HL-60 (cell line): ENCODE results near the gene ROBO1.

ENCODE experiments used
- DNase-seq, 2 experiments: peaks; one replicate each; pipeline ENCODE4 v3.0.0-alpha.2; 2010 to 2020; ENCODE audit warnings: low read depth in 1 of 2, low spot score in 1 of 2
- H3K27ac ChIP-seq: fragments of 250-450 bp; sonication (Bioruptor Pico); replicated peaks from 2 replicates; pipeline ENCODE4 v1.5.1; 2020; ENCODE audit warnings: mild to moderate bottlenecking, moderate library complexity
- H3K27me3 ChIP-seq: fragments of 250-450 bp; sonication (Bioruptor Pico); 2 replicates; pipeline ENCODE4 v1.5.1; 2021; ENCODE audit warnings: mild to moderate bottlenecking, moderate library complexity; ENCODE audit not compliant: insufficient read depth, poor library complexity, severe bottlenecking
- H3K4me3 ChIP-seq: replicated peaks from 2 replicates; pipeline ENCODE4 v1.5.1; 2011; ENCODE audit warnings: mild to moderate bottlenecking, control low read depth, low read length; ENCODE audit not compliant: insufficient read depth
- GABPA ChIP-seq: IDR thresholded peaks from 2 replicates; pipeline ENCODE4 v1.6.1; 2012; ENCODE audit warnings: low read depth
- POLR2AphosphoS5 ChIP-seq: IDR thresholded peaks from 2 replicates; pipeline ENCODE4 v1.6.1; 2012; ENCODE audit warnings: low read depth
- REST ChIP-seq: IDR thresholded peaks from 2 replicates; pipeline ENCODE4 v1.6.1; 2012; ENCODE audit warnings: low read depth; ENCODE audit not compliant: insufficient replicate concordance
- SPI1 ChIP-seq: IDR thresholded peaks from 2 replicates; pipeline ENCODE4 v1.6.1; 2012; ENCODE audit warnings: low read depth, mild to moderate bottlenecking, borderline replicate concordance
- TF ChIP-seq, protein P1 (sequence below): IDR thresholded peaks from one replicate; pipeline ENCODE4 v1.5.1; 2011; ENCODE audit warnings: low read length, control low read depth, inconsistent platforms; ENCODE audit not compliant: insufficient read depth

ROBO1 gene

GRCh38 chr3:78879295-78879860, 888.4 kb downstream of the ROBO1 start:
- no peak for TF ChIP-seq POLR2AphosphoS5
- TF ChIP-seq, protein P1, sequence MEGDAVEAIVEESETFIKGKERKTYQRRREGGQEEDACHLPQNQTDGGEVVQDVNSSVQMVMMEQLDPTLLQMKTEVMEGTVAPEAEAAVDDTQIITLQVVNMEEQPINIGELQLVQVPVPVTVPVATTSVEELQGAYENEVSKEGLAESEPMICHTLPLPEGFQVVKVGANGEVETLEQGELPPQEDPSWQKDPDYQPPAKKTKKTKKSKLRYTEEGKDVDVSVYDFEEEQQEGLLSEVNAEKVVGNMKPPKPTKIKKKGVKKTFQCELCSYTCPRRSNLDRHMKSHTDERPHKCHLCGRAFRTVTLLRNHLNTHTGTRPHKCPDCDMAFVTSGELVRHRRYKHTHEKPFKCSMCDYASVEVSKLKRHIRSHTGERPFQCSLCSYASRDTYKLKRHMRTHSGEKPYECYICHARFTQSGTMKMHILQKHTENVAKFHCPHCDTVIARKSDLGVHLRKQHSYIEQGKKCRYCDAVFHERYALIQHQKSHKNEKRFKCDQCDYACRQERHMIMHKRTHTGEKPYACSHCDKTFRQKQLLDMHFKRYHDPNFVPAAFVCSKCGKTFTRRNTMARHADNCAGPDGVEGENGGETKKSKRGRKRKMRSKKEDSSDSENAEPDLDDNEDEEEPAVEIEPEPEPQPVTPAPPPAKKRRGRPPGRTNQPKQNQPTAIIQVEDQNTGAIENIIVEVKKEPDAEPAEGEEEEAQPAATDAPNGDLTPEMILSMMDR: no peak
- no peak for TF ChIP-seq SPI1
- TF ChIP-seq GABPA: no peak
- TF ChIP-seq REST: no peak
- Histone ChIP-seq H3K27ac (no peak overlapping the region), H3K4me3 (no peak overlapping the region), H3K27me3 (no peaks in the 10 kb centered on the region)
- no peak for DNase-seq

GRCh38 chr3:78878789-78879188, 889.0 kb downstream of the ROBO1 start:
- Histone ChIP-seq H3K27me3 (no peaks in the 10 kb centered on the region), H3K4me3 (no peak overlapping the region), H3K27ac (no peak overlapping the region)
- TF ChIP-seq POLR2AphosphoS5 (no peak), REST (no peak), GABPA (no peak), SPI1 (no peak)
- TF ChIP-seq, protein P1: no peak
- no peak for DNase-seq

GRCh38 chr3:78878011-78878410, 889.8 kb downstream of the ROBO1 start:
- Histone ChIP-seq H3K4me3 (no peak overlapping the region), H3K27ac (no peak overlapping the region), H3K27me3 (no peaks in the 10 kb centered on the region)
- TF ChIP-seq POLR2AphosphoS5: no peak
- TF ChIP-seq REST: no peak
- no peak for TF ChIP-seq SPI1
- no peak for TF ChIP-seq GABPA
- TF ChIP-seq, protein P1: no peak
- DNase-seq: no peak
